ENCODE results near the gene SEC24D.

SEC24D gene

DNA sequence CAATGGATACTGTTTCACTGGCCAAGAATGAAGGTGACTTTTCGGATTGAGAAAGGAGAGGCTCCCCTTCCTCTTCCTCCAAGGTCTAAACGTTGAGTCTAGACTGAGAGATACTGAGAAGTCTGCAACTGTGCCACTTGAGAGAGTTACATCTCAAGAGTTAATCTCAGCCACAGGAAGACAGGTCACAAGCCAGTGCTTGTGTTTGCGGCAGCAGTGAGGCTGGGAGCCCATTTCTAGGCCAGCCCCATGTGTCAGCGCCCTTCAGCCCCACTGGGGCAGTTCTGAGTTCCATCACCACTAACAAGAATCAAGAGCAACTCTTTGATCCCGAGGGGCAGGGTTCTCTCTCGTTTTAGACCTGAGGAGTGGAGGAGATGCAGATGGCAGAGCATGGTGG, 7.3 kb upstream of the SEC24D start:
- in situ Hi-C loops (cut with HindIII; ENCODE audit: low sequenced_read_pairs), result no loop called here

DNA sequence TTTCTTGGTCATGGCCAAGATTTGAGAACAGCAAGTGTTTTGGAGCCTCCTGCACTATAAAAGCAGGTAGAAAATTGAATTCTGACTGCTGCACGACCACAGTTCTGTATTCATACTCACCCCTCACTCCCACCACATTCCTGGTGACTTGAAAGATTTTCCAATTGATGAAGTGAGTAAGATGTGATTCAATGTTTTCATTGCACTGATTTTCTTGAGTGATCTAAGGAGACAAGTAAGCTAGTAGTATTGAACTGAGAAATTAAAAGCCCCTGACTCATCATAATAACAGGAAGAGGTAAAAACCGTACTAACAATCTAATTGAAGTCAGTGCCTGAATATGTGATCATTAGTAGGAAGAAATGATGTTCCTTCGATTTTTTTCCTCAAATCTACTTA, 6.1 kb upstream of the SEC24D start:
- in situ Hi-C loops (cut with HindIII; ENCODE audit: low sequenced_read_pairs), result no loop called here

DNA sequence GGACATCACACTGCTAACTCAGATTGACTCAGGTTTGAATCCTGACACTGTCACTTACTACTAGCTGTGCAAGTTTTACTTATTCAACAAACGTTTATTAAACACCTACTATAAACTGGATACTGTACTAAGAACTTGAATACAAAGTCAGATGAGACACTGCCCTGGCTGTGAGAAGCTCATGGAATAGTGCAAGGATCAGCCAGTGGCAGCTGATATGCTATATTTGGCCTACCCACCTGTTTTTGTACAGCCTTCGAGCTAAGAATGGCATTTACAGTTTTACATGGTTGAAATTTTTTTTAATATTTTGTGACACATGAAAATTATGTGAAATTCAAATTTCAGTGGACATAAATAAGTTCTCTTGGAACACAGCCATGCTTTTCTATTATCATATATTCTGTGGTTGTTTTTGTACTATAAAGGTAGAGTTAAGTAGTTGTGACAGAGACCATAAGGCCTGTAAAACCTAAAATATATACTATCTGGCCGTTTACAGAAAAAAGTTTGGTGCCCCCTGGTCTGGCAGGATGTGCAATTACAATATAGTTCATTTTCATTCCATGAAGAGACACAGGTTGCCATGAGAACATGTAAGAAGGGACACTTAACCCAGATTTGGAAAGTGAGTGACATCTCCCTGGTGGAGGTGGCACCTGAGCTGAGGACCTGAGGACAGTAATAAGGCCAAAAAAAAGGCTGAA, 3.4 kb upstream of the SEC24D start:
- in situ Hi-C loops (cut with HindIII; ENCODE audit: low sequenced_read_pairs), result no loop called here

DNA sequence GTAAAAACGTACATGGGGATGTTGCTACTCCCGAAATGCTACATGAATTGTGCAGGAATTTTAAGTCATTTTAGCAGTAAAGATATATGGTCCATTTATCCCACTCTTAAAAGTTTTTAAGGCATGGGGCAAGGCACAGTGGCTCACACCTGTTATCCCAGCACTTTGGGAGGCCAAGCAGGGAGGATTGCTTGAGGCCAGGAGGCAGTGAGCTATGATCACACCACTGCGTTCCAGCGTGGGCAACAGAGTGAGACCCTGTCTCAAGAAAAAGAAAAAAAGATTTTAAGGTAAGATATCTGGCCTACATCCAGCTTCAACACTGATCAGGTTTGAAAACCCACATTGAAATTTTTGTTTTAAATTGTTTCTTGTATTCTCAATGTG, 1.2 kb upstream of the SEC24D start:
- in situ Hi-C loops (cut with HindIII; ENCODE audit: low sequenced_read_pairs), result no loop called here

DNA sequence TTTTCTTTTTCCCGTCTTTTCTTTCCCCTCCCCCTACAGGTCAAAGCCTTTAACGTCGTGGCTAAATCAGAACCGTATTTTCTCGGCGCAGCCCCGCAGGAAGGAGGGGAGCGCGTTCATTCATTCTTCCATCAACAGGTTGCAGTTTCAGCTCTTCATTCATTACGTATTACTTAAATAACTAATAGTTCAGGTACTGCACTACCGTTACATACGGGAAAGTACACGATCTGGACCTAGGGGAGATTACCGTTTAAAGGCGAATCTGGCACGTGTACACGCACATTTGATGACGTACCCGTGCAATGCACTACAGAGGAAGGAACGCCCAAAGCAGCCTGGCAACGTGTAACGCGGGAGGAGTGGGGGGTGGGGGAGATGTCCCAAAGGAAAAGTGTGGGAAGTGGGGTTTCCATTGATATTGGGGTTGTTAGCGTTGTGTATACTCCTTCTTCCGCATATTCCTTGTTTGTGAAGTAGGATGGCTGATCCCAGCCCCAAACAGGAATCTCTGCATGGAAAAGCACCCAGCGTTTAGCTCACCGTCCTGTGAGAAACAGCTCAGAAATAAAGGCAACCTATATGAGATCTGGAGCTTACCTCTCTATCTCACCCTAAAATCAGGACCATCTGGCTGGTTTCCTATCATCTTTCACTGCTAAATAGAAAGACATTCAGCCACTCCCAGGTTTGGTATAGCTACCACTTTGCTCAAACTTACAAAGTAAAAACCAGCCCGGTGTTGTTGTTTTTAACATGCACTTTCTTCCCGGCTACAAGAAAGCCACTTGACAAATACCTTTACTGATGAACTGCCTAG, 585 bp upstream of the SEC24D start:
- in situ Hi-C loops (cut with HindIII; ENCODE audit: low sequenced_read_pairs), result no loop called here

DNA sequence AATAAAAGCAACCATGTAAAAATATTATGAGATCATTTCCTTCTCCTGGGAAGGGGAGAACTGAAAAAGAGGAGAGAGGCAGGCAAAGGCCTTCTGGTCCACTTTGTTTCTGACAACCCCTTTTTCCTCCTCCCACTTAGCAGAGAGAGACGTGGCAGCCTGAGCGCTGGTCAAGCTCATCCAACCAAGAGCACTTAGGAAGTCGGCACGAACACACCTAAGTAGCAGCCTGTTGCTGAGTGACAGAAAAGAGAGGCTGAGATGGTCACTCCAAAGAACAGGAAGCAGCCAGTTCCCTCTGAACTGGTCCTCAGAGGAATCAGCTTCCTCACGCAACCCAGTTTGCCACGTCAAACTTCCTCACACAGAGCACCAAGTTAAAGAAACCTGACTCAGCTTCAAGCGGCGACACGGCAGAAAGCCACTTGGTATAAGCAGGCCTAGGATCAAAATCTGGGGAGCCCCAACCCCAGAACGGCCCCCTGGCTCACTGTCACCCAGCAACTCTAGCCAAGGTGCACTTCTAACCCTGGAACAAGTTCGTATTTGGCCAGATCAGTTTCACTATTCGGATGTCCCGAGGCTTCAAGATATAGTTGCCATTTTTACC, 861 bp downstream of the SEC24D start:
- in situ Hi-C loops (cut with HindIII; ENCODE audit: low sequenced_read_pairs), result no loop called here

DNA sequence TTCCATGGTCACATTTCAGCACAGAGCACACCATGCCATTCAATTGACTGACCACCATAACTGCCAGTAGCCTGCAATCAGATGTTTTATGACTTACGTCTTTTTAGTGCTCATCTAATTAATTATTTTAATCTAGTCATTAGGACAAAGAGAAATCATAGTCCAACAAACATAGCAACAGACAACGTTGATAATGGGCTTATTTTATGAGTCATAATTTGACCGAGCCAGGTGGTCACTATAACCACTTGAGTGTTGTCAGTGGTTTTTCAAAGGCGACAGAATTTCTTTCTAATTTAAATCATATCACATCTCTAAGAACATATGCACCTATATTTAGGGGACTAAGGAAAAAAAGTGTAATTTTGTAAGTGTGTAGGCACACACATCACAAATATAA, 1.9 kb downstream of the SEC24D start:
- in situ Hi-C loops (cut with HindIII; ENCODE audit: low sequenced_read_pairs), result no loop called here

DNA sequence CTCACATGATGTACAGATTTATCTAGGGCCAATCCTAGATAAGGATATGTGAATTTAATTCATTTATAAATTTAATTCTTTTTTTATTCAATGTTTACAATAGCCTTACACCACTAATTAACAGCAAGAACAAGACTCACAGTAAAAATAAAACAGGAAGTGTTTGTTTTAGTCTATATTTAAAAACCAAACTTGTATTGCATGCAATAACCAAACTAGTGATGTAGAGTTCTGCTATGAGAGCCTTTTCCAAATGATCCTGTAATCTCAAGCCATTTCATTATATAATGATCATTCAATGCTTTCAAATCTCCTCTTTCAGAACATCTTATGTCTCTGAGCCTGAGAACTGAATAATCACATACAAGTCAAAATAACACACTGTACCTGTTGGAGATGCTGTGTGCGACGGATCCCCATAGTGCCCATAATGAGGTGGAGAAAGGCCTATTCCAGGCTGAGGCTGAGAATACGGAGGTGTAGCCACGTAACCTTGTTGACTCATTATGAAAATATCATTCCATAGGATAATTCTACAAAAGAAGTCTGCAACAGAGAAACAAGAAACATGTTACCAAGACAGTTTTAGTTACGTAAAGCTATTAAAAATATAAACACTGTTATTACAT, 2.6 kb downstream of the SEC24D start:
- in situ Hi-C loops (cut with HindIII; ENCODE audit: low sequenced_read_pairs), result no loop called here

DNA sequence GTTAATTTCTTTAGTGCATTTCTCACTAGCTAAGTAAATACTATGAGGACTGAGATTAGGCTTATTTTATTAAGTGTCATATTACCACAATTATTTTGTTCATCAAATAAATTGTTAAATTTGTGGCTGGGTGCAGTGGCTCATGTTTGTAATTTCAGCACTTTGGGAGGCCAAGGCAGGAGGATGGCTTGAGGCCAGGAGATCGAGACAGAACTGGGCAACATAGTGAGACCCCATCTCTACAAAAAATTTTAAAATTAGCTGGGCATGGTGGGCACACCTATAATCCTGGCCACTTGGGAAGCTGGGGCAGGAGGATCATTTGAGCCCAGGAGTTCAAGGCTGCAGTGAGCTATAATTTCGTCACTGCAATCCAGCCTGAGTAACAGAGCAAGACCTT, 6.8 kb downstream of the SEC24D start:
- in situ Hi-C loops (cut with HindIII; ENCODE audit: low sequenced_read_pairs), result no loop called here

DNA sequence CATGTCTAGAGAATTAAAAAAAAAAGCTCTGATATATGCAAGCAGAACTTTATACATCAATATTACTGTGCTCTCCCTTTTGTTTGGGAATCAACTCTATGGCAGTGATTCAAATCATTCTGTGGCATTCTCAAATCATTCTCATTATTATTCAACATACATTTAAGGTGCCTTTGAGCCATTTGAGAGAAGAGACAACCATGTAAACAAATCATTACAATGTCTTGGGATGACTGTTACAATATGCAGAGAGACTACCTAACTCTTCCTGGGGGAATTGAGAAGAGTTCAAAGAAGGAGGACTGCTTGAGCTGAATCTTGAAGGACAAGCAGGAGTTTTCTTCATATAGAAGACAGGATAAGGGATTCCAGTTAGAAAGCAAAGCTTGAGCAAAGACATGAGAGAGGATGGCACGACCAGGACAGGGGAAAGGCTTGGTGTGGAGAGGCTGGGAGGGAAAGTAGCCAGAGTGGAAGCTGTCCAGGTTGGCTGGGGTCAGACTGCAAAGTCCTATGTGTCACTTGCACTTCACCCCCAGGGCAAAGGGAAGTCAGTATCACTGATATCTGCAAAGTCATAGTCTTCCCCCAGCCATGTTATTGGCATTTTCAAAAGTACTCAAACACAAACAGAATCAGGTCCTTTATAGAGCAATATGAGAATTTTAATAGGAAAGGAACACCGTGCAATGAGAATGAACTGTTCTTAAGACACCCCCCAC, 9.0 kb downstream of the SEC24D start:
- in situ Hi-C loops (cut with HindIII; ENCODE audit: low sequenced_read_pairs), result no loop called here

DNA sequence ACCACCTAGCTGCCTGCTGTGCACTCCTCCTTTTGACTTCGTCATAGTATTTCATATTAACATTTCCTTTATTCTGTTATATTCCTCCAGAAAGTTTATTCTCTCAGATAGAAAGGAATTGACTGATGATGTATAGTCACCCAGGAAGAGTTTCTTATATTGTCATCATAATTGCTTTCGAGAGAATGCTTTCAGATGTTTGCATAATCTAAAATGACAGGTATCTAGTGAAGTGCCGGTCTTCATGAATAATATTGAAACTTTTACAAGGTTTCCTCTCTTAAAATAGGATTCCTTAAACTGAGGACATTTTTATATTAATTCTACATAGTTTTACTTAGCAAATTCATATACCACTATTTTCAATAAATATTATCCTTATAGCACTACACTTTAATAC, 10.1 kb downstream of the SEC24D start:
- in situ Hi-C loops (cut with HindIII; ENCODE audit: low sequenced_read_pairs), result no loop called here

DNA sequence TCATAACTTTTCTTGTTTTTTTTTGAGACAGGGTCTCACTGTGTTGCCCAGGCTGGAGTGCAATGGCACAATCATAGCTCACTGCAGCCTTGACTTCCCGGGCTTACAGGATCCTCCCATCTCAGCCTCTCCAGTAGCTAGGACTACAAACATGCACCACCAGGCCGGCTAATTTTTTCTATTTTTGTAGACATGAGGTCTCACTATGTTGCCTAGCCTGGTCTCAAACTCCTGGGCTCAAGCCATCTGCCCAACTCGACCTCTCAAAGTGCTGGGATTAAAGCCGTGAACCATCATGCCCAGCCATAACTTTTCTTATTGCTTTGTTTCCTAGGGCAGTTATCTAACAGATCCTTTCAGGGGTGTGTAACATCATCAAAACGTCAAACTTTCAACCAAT, 11.8 kb downstream of the SEC24D start:
- in situ Hi-C loops (cut with HindIII; ENCODE audit: low sequenced_read_pairs), result no loop called here

DNA sequence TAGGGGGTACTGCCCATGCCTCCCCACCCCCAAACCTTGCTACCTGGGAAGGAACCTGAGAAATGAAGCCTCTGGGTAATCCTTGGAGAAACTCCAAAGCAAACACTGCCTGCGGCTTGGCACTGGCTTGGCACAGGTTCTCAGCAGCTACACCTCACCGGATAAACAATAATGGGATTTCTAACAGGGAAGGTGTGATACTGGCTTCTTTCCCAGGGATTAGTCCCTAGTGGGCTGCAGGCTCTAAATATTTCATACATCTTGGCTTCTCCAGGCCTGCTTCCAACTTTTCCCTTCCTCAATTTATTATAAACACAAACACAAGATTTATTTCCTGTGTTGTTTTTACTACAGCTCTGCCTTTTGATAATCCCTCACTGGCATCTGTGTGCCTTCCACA, 12.5 kb downstream of the SEC24D start:
- in situ Hi-C loops (cut with HindIII; ENCODE audit: low sequenced_read_pairs), result no loop called here

DNA sequence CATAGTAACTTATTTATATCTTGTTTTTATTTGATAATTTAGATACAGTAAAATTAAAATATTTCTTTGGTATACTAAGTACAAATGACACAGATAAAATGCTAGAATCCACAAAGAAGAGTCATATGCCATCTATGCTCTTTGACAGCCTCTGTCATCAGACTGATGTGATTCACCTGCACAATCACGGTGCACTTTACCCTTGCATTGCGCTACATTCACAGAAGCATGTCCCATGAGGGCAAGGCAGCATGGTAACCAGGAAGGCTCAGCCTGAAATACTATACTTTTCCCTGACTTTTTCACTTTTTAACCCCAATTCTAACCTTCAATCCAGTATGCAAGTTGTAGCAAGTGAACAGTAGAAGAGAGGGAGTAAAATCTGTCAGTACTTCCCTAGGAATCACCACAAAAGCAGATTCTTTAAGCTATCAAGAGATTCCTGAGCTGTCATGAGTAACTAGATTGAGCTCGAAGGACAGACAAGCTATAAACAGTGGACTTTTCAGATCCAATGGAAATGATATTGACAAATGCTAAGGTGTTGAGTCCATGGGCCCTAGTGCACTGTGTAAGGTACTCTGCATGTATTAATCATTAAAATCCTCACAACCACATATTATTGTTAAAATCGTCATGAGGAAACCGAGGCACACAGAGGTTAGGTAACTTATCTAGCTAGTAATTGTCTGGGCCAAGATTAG, 14.2 kb downstream of the SEC24D start:
- in situ Hi-C loops (cut with HindIII; ENCODE audit: low sequenced_read_pairs), result no loop called here

DNA sequence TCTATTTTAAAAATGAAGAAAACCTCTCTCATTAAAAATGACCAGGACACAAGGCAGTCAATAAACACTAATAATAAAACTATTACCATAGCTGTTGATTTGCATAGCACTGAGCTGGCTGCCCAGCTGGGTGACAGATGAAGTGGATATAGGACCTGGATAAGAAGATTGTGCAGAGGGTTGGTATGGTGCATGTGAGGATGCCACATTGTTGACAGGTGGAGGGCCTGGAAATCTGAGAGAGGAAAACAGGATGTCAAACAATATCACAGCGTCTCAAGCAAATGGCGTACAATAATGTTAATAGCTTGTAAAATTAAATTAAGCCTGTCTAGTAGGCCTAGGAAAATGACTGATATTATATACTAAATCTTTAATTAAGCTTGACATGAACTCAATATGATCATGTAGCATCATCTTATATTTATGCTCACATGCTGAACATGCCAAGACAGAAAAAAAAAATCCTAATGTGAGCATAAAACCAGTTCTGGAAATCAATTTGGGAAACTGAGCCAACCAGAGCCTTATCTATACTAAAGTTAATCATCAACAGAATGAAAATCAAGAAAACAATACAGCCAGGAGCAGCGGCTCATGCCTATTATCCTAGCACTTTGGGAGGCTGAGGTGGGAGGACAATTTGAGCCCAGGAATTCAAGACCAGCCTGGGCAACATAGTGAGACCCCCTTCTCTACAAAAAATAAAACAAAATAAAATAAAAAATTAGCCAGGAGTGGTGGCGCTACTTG, 18.6 kb downstream of the SEC24D start:
- in situ Hi-C loops (cut with HindIII; ENCODE audit: low sequenced_read_pairs), result no loop called here

DNA sequence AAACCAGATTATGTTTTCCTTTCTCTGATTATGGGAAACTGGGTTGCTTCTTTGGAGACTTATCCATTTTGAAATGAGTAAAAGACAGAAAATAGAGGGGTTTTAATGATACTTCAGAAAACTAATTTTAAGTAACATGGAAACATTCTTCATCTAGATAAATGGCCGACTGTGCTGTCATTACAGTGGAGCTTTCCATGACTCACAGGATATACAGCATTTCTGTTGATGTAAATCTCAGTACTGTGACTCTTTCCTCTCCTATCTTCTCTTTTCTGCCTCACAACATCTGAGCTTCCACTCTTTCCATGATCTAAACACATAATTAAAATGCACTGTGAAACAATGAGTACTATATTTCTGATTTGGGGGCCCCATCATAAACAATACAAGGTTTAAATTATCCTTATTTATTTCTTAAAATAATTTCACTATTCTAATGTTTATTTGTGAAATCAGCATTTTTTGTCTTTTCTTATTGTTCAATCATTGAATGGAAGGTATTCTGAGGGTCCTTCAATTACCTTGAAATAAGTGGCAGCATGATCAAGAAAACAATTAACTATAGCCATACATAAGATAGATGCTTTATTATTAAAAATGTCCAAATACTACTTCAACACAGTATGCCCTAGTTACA, 19.3 kb downstream of the SEC24D start:
- in situ Hi-C loops (cut with HindIII; ENCODE audit: low sequenced_read_pairs), result no loop called here

DNA sequence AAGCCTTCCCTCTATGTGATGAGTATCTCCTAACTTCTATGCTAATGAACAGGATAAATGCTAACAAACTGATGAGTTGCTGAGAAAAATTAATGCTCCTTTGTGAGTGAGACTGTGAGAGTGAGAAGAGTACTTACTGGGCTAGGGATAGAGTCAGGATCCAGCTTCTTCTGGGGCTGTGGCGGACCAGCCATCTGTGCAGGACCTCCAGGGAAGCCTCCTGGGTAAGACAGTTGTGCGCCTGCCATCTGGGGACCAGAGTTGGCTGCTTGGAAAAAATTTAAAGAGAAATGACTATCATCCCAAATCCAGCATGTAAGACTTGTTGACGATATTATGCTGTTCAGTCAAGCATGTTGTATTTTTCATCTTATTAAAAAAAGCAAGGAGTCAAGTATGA, 21.0 kb downstream of the SEC24D start:
- in situ Hi-C loops (cut with HindIII; ENCODE audit: low sequenced_read_pairs), result no loop called here

DNA sequence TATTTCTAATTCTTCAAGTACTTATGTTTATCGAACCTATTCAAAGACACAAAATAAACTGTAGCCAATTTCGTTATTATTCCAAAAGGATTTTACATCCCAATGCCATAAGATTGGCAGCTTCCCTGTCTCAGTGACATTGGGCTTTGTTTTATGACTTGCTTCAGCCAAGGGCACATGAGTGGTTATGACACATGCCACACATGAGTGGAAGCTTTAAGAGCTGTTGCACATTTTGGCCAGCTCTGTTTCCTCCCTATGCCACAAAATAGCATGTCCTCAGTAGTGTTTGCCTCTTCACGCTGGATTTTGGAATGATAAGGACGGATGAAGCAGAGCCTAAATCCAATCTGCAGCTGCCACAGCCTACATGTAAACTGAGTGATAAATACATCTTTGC, 21.9 kb downstream of the SEC24D start:
- in situ Hi-C loops (cut with HindIII; ENCODE audit: low sequenced_read_pairs), result no loop called here

DNA sequence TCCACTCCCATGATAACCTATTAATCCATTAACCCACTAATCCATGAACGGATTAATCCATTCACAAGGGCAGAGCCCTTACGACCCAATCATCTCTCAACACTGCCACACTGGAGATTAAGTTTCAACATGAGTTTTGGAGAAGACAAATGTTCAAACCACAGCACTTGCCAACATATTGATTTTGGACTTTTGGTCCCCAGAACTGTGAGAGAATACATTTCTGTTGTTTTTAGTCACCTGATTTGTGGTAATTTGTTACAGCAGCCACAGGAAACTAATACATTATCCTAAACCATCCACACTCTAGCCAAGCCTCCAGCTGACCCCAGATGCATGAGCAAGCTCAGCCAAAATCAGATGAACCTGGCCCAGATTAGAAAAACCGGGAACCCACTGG, 22.4 kb downstream of the SEC24D start:
- in situ Hi-C loops (cut with HindIII; ENCODE audit: low sequenced_read_pairs), result no loop called here

Data from endothelial cell of hepatic sinusoid (primary cell).